Upper lobe of right lung (tissue), 1 donor: ENCODE measurements around the gene PSMA5. TPM values are rescaled to one million over a fixed set of nuclear protein-coding genes. Genes with fewer than 3 reads are reported as not detected.
"Not testable (repeated sequence)": the region's sequence is repeated elsewhere in the genome, so short reads cannot be mapped to it uniquely, and the experiment has no call there.

Source experiments
- ATAC-seq: fragments of 200-7000 bp; cut with Tn5 transposase; one replicate; pipeline ENCODE4 v1.9.1; 2020; ENCODE audit warnings: mild to moderate bottlenecking, moderate library complexity
- DNase-seq: peaks from one replicate; pipeline ENCODE4 v3.0.0-alpha.2; 2020
- H3K27ac ChIP-seq: fragments of 200-600 bp; one replicate; pipeline ENCODE4 v1.8.0; 2022
- H3K27me3 ChIP-seq: fragments of 200-600 bp; one replicate; pipeline ENCODE4 v1.8.0; 2022; ENCODE audit warnings: mild to moderate bottlenecking
- H3K36me3 ChIP-seq: fragments of 200-600 bp; one replicate; pipeline ENCODE4 v1.8.0; 2022
- H3K4me1 ChIP-seq: fragments of 200-600 bp; one replicate; pipeline ENCODE4 v1.8.0; 2022
- H3K4me3 ChIP-seq: fragments of 200-600 bp; one replicate; pipeline ENCODE4 v1.8.0; 2022; ENCODE audit warnings: mild to moderate bottlenecking
- H3K9me3 ChIP-seq: fragments of 200-600 bp; one replicate; pipeline ENCODE4 v1.8.0; 2022
- intact Hi-C: fragments of 100-400 bp; cut with DNase I; formaldehyde crosslinking; loops from one replicate; pipeline ENCODE4 v1.11.0; 2022
- total RNA-seq: library from RNA; stranded (reverse); fragmentation: NEBNext Ultra II Directional; extraction: Animal tissue kit (Norgen Biotek cat#: 25700); gene quantifications from one replicate; pipeline ENCODE4 v1.2.1, GENCODE V29; 2021
- TF ChIP-seq, protein P1 (sequence below): fragments of 200-600 bp; IDR thresholded peaks from one replicate; pipeline ENCODE4 v1.8.0; 2022; ENCODE audit warnings: antibody characterized with exemption
- donor health status: DM: no; HTN: yes; CAD: no; lungs with severe emphysema.

PSMA5 gene
- total RNA-seq, 1 donor from 2014 or later: 67.8 TPM

DNA sequence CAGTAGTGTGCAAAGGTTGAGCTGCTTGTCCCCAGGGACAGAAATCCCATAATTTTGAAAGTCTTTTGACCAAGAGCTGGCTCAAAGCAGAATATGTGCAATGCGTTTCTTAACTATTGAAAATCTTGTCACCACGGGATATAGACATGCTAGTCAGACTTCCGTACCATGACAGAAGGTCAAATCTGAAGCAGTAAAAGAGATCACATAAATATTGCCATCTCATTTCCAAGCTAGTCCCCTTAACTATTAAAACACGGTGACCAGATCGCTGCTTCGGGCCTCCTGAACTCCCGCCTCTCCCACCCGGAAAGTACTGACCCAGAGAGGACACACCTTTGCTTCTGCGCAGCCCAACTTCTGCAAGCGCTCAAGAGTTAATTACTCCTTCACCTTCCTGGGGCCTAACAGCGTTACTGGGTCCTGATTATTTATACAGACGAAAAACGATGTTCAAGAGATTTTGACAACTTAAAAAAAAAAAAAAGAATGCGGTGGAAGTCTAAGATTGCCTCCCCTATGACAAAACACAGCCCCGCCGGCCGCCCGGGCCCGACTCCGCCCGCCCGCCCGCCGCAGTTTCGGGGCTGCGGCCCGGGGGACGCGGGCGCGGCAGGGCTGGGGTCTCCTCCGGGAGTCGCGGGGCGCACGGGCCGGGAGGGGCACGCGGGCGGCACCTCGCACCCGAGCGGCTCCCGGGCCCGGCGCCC is 29.2 kb downstream of the PSMA5 start:
- Histone ChIP-seq H3K27me3 (no peaks in the 10 kb centered on the region), H3K36me3 (peaks cover 16% of the 10 kb centered on the region), H3K4me1 (peaks cover 54% of the 10 kb centered on the region), H3K4me3 (peak overlapping the region; percentile 68), H3K27ac (peak overlapping the region; percentile 80), H3K9me3 (no peaks in the 10 kb centered on the region)
- intact Hi-C loops: loop anchor here (5.0 kb wide), 1 partner anchor 115 kb away; the partner anchor contains the start of gene PSRC1
- TF ChIP-seq, protein P1, sequence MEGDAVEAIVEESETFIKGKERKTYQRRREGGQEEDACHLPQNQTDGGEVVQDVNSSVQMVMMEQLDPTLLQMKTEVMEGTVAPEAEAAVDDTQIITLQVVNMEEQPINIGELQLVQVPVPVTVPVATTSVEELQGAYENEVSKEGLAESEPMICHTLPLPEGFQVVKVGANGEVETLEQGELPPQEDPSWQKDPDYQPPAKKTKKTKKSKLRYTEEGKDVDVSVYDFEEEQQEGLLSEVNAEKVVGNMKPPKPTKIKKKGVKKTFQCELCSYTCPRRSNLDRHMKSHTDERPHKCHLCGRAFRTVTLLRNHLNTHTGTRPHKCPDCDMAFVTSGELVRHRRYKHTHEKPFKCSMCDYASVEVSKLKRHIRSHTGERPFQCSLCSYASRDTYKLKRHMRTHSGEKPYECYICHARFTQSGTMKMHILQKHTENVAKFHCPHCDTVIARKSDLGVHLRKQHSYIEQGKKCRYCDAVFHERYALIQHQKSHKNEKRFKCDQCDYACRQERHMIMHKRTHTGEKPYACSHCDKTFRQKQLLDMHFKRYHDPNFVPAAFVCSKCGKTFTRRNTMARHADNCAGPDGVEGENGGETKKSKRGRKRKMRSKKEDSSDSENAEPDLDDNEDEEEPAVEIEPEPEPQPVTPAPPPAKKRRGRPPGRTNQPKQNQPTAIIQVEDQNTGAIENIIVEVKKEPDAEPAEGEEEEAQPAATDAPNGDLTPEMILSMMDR: no peak
- DNase-seq (no peak), ATAC-seq (no peak)

DNA sequence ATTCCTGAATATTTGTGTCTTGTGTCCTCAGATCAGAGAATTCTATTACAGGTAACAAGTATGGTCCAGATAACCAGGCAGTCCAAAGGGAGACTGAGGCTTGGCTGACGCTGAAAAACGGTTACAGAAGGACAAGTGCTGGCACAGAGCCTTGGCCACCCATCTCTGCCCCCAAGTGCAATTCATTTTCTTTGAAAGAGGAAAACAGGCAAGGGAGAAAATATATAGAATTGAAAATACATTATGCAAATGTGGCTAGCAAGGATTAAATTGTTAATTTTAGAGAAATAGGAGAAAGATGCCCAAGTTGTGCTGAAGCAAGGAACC is 29.8 kb downstream of the PSMA5 start:
- Histone ChIP-seq H3K4me3 (peak overlapping the region; percentile 68), H3K9me3 (no peaks in the 10 kb centered on the region), H3K4me1 (peaks cover 59% of the 10 kb centered on the region), H3K27ac (peak overlapping the region; percentile 80), H3K36me3 (peaks cover 10% of the 10 kb centered on the region), H3K27me3 (no peaks in the 10 kb centered on the region)
- ATAC-seq (no peak), DNase-seq (no peak)
- TF ChIP-seq, protein P1: no peak
- intact Hi-C loops: loop anchor here (5.0 kb wide), 1 partner anchor 114 kb away; the partner anchor contains the start of gene PSRC1

DNA sequence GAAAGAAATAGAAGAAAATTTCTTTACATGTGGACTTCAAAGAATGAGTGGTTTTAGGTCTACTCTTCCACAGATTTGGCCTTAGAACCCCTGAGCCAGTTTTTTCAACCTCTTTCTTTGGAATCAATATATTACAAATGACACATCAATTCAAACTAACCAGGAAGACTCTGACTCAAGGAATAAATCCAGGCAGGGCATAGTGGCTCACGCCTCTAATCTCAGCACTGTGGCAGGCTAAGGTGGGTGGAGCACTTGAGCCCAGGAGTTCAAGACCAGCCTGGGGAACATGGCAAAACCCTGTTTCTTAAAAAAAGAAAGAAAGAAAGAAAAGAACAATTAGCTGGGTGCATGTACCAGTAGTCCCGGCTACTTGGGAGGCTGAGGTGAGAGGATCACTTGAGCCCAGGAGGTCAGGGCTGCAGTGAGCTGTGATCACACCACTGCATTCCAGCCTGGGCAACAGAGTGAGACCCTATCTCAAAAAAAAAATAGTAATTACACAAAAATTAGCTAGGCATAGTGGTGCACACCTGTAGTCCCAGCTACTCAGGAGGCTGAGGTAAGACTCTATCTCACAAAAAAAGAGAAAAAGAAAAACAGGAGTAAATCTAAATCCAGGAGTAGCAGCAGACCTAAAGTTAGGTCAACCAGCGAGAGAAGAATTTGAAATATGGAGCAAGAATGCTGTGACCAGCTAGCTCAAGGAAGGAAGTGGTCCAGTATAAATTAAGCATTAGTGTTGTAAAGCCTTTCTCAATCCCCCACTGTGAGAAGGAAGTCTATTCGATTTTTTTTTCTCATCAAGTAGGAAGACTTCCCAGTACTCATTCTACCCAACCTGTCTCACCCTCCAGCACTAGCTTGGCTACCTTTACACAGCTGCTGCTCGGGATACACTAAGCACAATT is 30.4 kb downstream of the PSMA5 start:
- Histone ChIP-seq H3K9me3 (no peaks in the 10 kb centered on the region), H3K27ac (peak overlapping the region; percentile 80), H3K4me1 (peaks cover 64% of the 10 kb centered on the region), H3K36me3 (peaks cover 4% of the 10 kb centered on the region), H3K27me3 (no peaks in the 10 kb centered on the region), H3K4me3 (peak overlapping the region; percentile 68)
- DNase-seq (no peak), ATAC-seq (peak; percentile 6)
- intact Hi-C loops: loop anchor here (5.0 kb wide), 1 partner anchor 114 kb away; the partner anchor contains the start of gene PSRC1
- TF ChIP-seq, protein P1: no peak

- H3K27me3 ChIP-seq, H3K9me3 ChIP-seq, H3K36me3 ChIP-seq, ATAC-seq, DNase-seq: not testable (repeated sequence)
- Histone ChIP-seq H3K4me3 (peak overlapping the region; percentile 68), H3K4me1 (peaks cover 66% of the 10 kb centered on the region), H3K27ac (peak overlapping the region; percentile 80)
- intact Hi-C loops: loop anchor here (5.0 kb wide), 1 partner anchor 113 kb away; the partner anchor contains the start of gene PSRC1
Measured at GRCh38 chr1:109395282-109395599, 31.0 kb downstream of the PSMA5 start.

- intact Hi-C loops: loop anchor here (5.0 kb wide), 1 partner anchor 112 kb away; the partner anchor contains the start of gene PSRC1
- Histone ChIP-seq H3K27me3 (no peaks in the 10 kb centered on the region), H3K4me1 (peaks cover 71% of the 10 kb centered on the region), H3K36me3 (no peaks in the 10 kb centered on the region), H3K27ac (peak overlapping the region; percentile 80), H3K9me3 (no peaks in the 10 kb centered on the region), H3K4me3 (no peak overlapping the region)
- ATAC-seq (no peak), DNase-seq (no peak)
- TF ChIP-seq, protein P1: no peak
Measured at GRCh38 chr1:109394591-109395281, 31.5 kb downstream of the PSMA5 start.
